GM13977 (cell line): ENCODE results near the gene RASSF5.

Experiments used
- DNase-seq: peaks from one replicate; pipeline ENCODE4 v3.0.0; 2012; ENCODE audit warnings: low spot score
- in situ Hi-C: fragments of 300-500 bp; cut with MboI; formaldehyde crosslinking; loops from one replicate; pipeline ENCODE4 v1.12.0; 2022; ENCODE audit warnings: low sequenced_read_pairs, low pct_unique_long_range_greater_than_20kb, mixed read lengths, inconsistent platforms; ENCODE audit not compliant: unreplicated experiment
- TF ChIP-seq, protein P1 (sequence below): IDR thresholded peaks from 2 replicates; pipeline ENCODE4 v1.5.1; 2012; ENCODE audit warnings: mild to moderate bottlenecking, control low read depth; ENCODE audit not compliant: insufficient read depth; ENCODE audit errors: extremely low read depth, missing control alignments

RASSF5 gene

GRCh38 chr1:206550446-206550845 is 43.1 kb downstream of the RASSF5 start:
- in situ Hi-C loops = no loop called here
- no peak for DNase-seq
- TF ChIP-seq, protein P1, sequence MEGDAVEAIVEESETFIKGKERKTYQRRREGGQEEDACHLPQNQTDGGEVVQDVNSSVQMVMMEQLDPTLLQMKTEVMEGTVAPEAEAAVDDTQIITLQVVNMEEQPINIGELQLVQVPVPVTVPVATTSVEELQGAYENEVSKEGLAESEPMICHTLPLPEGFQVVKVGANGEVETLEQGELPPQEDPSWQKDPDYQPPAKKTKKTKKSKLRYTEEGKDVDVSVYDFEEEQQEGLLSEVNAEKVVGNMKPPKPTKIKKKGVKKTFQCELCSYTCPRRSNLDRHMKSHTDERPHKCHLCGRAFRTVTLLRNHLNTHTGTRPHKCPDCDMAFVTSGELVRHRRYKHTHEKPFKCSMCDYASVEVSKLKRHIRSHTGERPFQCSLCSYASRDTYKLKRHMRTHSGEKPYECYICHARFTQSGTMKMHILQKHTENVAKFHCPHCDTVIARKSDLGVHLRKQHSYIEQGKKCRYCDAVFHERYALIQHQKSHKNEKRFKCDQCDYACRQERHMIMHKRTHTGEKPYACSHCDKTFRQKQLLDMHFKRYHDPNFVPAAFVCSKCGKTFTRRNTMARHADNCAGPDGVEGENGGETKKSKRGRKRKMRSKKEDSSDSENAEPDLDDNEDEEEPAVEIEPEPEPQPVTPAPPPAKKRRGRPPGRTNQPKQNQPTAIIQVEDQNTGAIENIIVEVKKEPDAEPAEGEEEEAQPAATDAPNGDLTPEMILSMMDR = no peak

GRCh38 chr1:206551296-206551985 is 44.1 kb downstream of the RASSF5 start:
- DNase-seq = no peak
- in situ Hi-C loops = no loop called here
- TF ChIP-seq, protein P1 = no peak

- in situ Hi-C loops = no loop called here
- TF ChIP-seq, protein P1 = no peak
- no peak for DNase-seq
Measured at GRCh38 chr1:206551986-206552326, 44.6 kb downstream of the RASSF5 start.

- TF ChIP-seq, protein P1 = no peak
- in situ Hi-C loops = no loop called here
- DNase-seq = no peak
Measured at GRCh38 chr1:206554211-206554610, 46.9 kb downstream of the RASSF5 start.

GRCh38 chr1:206554701-206555472 is 47.6 kb downstream of the RASSF5 start:
- in situ Hi-C loops = no loop called here
- DNase-seq = no peak
- TF ChIP-seq, protein P1 = no peak

DNA sequence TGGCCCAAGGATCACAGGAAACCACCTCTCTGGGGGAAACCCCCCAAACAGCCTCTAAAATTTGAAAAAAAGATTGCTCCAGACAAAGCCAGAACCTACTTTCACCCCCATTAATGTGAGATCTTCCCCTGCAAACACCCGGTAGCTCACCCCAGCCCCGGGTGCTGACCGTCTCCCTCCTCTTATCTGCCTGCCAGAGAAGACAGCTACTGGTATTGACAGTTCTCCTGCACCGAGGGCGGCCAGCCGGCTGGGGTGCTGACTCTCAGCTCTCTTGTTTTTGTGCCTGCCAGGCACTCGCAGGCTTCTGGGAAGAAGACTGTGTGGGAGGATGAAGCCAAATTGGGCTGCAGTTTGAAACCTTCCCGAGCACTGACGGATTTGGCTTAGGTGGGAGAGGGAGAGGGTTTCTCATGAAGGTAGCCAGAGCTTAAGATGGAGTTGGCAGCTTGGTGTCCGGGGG is 48.2 kb downstream of the RASSF5 start:
- TF ChIP-seq, protein P1 = no peak
- in situ Hi-C loops = no loop called here
- DNase-seq = peak; percentile 68
